Astrocyte of the spinal cord (primary cell): Measurements from ENCODE around the gene KIAA1958.

Source experiments
- DNase-seq: peaks from one replicate; pipeline ENCODE4 v3.0.0; 2011; ENCODE audit warnings: low read depth, low spot score
- H3K4me3 ChIP-seq: 2 replicates; pipeline ENCODE4 v1.5.1; 2011; ENCODE audit warnings: low read depth, mild to moderate bottlenecking, low read length, moderate library complexity
- in situ Hi-C: cut with HindIII; loops from 2 replicates; pipeline ENCODE4 v1.10.0; 2017; ENCODE audit warnings: low sequenced_read_pairs
- TF ChIP-seq, protein P1 (sequence below): IDR thresholded peaks from 2 replicates; pipeline ENCODE4 v1.5.1; 2012; ENCODE audit warnings: low read depth, mild to moderate bottlenecking, low read length, inconsistent platforms

The KIAA1958 gene

DNA sequence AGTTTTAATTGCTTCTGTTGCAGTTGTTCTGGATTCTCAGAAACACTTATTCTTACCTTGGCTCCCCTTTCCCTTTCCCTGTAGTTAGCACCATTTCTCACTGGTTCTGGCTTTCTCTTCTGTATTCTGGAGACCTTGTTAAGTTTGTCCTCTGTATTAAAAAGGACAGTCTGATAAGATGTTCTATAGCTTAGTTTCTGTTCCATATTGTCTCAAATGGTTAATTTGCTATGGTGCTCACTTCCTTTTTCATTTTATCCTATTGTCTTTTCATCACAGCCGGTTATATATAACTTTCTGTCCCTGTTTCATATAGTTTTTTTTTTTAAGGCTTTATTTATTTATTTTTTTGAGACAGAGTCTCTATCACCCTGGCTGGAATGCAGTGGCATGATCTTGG is 41.4 kb upstream of the KIAA1958 start:
- no peak for DNase-seq
- in situ Hi-C loops: no loop called here
- TF ChIP-seq, protein P1, sequence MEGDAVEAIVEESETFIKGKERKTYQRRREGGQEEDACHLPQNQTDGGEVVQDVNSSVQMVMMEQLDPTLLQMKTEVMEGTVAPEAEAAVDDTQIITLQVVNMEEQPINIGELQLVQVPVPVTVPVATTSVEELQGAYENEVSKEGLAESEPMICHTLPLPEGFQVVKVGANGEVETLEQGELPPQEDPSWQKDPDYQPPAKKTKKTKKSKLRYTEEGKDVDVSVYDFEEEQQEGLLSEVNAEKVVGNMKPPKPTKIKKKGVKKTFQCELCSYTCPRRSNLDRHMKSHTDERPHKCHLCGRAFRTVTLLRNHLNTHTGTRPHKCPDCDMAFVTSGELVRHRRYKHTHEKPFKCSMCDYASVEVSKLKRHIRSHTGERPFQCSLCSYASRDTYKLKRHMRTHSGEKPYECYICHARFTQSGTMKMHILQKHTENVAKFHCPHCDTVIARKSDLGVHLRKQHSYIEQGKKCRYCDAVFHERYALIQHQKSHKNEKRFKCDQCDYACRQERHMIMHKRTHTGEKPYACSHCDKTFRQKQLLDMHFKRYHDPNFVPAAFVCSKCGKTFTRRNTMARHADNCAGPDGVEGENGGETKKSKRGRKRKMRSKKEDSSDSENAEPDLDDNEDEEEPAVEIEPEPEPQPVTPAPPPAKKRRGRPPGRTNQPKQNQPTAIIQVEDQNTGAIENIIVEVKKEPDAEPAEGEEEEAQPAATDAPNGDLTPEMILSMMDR: no peak
- H3K4me3 ChIP-seq: no peak overlapping the region

DNA sequence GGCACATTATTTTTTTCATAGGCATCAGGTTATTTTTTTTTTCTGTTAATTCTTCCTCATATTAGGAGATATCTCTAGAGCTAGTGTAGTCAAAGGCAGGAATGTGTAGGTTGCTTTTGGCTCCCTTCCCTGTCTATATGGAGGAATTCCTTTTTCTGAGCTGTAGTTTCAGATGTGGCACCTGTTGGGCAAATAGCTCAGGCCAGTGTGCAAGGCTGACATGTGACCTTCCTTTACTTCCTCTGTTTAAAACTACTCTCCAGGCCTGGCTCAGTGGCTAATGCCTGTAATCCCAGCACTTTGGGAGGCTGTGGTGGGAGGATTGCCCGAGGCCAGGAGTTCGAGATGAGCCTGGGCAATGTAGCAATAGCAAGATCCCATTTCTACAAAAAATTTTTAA is 40.5 kb upstream of the KIAA1958 start:
- TF ChIP-seq, protein P1: no peak
- in situ Hi-C loops: no loop called here
- no peak overlapping the region for H3K4me3 ChIP-seq
- DNase-seq: no peak

DNA sequence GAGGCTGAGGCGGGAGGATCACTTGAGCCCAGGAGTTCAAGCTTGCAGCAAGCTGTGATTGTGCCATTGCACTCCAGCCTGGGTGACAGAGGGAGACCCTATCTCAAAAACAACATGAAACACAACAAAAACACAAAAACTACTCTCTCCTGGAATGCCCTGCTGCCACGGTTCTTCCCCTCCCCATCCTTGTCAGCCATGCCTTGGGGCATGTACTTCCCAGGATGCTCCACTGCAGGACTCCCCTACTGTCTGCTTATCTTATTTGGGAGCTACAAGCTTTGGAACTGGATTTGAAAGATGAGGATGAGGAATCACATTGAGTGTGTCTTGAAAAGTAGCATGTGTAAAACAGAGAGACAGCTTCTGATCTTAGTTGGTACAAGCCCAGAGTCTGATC is 40.1 kb upstream of the KIAA1958 start:
- TF ChIP-seq, protein P1: no peak
- no peak overlapping the region for H3K4me3 ChIP-seq
- no peak for DNase-seq
- in situ Hi-C loops: no loop called here

DNA sequence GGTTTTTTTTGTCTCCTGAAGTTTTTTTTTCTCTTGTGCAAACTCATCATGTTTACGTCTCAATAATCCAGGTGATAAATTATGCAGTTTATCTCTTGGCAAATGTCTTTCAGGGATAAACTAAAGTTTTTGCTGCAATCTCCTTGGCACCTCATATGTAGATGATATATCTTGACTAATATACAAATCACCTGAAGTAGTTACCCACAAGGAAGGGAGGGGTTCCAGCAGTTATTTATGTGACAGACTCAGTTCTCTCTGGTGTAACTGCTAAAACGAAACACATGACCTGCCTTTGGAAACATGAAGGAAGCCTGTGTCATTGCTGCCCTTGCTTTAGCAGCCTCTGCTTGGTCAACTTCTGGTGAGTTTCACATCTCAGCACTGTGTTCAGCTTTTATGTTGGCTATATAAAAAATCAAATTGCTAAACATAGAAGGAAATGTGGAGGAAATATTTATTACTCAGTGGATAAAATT is 39.3 kb upstream of the KIAA1958 start:
- TF ChIP-seq, protein P1: no peak

DNA sequence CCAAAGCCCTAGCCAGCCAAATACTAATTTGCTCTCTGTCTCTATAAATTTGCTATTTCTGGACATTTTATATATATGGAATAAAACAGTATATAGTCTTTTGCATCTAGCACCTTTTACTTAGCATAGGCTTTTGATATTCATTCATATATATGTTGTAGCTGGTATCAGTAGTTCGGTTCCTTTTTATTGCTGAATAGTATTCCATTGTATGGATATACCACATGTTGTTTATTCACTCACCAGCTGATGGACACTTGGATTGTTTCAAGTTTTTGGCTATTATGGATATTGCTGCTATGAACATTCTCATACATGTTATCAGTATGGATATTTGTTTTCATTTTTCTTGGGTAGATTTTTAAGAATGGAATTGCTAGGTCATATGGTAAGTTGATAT is 23.8 kb upstream of the KIAA1958 start:
- H3K4me3 ChIP-seq: no peak overlapping the region
- no peak for DNase-seq
- TF ChIP-seq, protein P1: no peak
- in situ Hi-C loops: no loop called here

More for the DNA sequence above, 39.3 kb upstream of the KIAA1958 start:
- DNase-seq: no peak
- no peak overlapping the region for H3K4me3 ChIP-seq
- in situ Hi-C loops: no loop called here

DNA sequence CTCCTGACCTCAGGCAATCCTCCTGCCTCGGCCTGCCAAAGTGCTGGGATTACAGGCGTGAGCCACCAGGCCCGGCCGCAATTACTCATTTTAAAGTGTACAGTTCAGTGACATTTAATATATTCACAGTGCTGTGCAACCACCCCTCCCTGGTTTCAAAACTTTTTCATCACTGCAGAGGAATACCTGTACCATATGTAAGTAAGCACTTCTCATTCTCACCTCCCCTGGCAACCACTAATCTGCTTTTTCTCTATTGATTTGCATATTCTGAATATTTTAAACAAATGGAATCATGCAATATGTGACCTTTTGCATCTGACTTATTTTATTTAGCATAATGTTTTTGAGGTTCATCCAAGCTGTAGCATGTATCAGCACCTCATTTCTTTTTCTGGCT is 21.3 kb upstream of the KIAA1958 start:
- TF ChIP-seq, protein P1: no peak
- H3K4me3 ChIP-seq: no peak overlapping the region
- DNase-seq: no peak
- in situ Hi-C loops: no loop called here

DNA sequence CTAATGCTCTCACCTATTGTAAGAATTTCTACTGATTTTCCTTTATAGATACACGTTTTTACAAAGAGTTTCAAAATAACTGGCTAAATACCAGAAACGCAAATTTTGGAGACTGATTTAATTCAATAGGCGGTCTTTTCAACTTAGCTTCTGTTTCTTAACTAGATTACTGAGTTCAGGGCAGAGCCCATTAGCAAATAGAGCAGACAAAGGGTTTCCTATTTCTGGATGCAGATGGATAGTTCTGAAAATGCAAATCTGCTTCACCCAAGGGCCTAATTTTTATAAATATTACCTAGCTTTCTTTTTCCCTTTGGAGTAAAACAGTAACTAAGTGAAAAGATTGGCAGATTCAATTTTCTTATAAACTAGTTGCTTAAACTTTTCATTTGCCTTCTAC is 13.6 kb upstream of the KIAA1958 start:
- H3K4me3 ChIP-seq: no peak overlapping the region
- DNase-seq: no peak
- TF ChIP-seq, protein P1: no peak
- in situ Hi-C loops: no loop called here
